Ovary (tissue), 9 donors: ENCODE data around the gene SULF2. TPM values are rescaled to one million over a fixed set of nuclear protein-coding genes. Genes with fewer than 3 reads are reported as not detected.

Experiments
- DNase-seq, 5 donors: peaks; one replicate each; pipeline ENCODE4 v3.0.0-alpha.2; 2019 to 2020
- H3K27ac ChIP-seq, 2 donors: fragments of 200-600 bp; one replicate each; pipeline versions ENCODE4 v1.5.1 to v1.8.0; 2019 to 2022
- H3K27me3 ChIP-seq: fragments of 200-600 bp; one replicate; pipeline ENCODE4 v1.8.0; 2022
- H3K36me3 ChIP-seq: fragments of 200-600 bp; sonication (generic); one replicate; pipeline ENCODE4 v1.5.1; 2019
- H3K4me1 ChIP-seq: one replicate; pipeline ENCODE4 v1.8.1; 2013; ENCODE audit warnings: mild to moderate bottlenecking, moderate library complexity; ENCODE audit not compliant: insufficient read depth
- H3K4me3 ChIP-seq: fragments of 200-600 bp; sonication (generic); one replicate; pipeline ENCODE4 v1.5.1; 2017
- H3K9me3 ChIP-seq, 2 donors: fragments of 200-600 bp in 1 of 2; sonication (generic) in 1 of 2; one replicate each; pipeline versions ENCODE4 v1.5.1 to v1.8.1; 2013 to 2019; ENCODE audit warnings: mild to moderate bottlenecking in 1 of 2, moderate library complexity in 1 of 2
- EP300 ChIP-seq: sonication (generic); formaldehyde crosslinking; IDR thresholded peaks from one replicate; pipeline ENCODE4 v1.6.1; 2017; ENCODE audit warnings: antibody characterized with exemption
- POLR2A ChIP-seq: fragments of 450-650 bp; IDR thresholded peaks from one replicate; pipeline ENCODE4 v1.6.1; 2017; ENCODE audit warnings: antibody characterized with exemption, mild to moderate bottlenecking, moderate library complexity
- WGBS, 3 donors: extraction: QIAGEN DNeasy Blood & Tissue Kit in 1 of 3; methylation state at CpG; one replicate each; pipeline versions ENCODE4 v1.1.5 to v1.1.7; 2013 to 2017; 5-methylcytosine and 5-hydroxymethylcytosine counted together
- intact Hi-C, 4 donors: fragments of 100-400 bp; cut with DNase I; formaldehyde crosslinking; loops; one replicate each; pipeline versions ENCODE4 v1.11.0 to v1.15.1; 2022 to 2023
- polyA plus RNA-seq, 2 donors: library from polyadenylated mRNA; stranded (reverse); fragments of 200-250 nt in 1 of 2; fragments of 350-450 nt in 1 of 2; fragmentation: Illumina TruSeq in 1 of 2; extraction: RNeasy Lipid Tissue Mini Kit (QIAGEN cat#74804) in 1 of 2; gene quantifications; one replicate each; pipeline ENCODE4 v1.2.3, GENCODE V29; 2013 to 2014
- total RNA-seq, 7 donors: library from RNA; depleted of rRNA in 2 of 7; stranded (reverse); fragments of >200 nt in 2 of 7; fragmentation: NEBNext Ultra II Directional in 3 of 7; extraction: Animal tissue kit (Norgen Biotek cat#: 25700) in 3 of 7; gene quantifications; one replicate each; pipeline versions ENCODE4 v1.1.0 to v1.2.4, GENCODE V29; 2016 to 2023
- TF ChIP-seq, protein P1 (sequence below), 3 donors: fragments of 450-650 bp in 2 of 3; fragments of 200-600 bp in 1 of 3; IDR thresholded peaks; one replicate each; pipeline versions ENCODE4 v1.5.1 to v1.8.0; 2016 to 2022; ENCODE audit warnings: antibody characterized with exemption in 3 of 3, mild to moderate bottlenecking in 1 of 3
- donor health status: DM: no; HTN: no; CAD: no; lungs with moderate emphysema.
- donor health status: DM: no; HTN: no; CAD: no.
- donor health status: Bipolar disorder and iron deficiency.
- donor health status: DM: yes; HTN: yes; CAD: no.
- donor health status: DM: no; HTN: no; CAD: no.
- donor health status: DM: yes; HTN: yes; CAD: no.

The SULF2 gene
- total and polyA plus RNA-seq, 9 donors = 128 to 423 (median 362) TPM

DNA sequence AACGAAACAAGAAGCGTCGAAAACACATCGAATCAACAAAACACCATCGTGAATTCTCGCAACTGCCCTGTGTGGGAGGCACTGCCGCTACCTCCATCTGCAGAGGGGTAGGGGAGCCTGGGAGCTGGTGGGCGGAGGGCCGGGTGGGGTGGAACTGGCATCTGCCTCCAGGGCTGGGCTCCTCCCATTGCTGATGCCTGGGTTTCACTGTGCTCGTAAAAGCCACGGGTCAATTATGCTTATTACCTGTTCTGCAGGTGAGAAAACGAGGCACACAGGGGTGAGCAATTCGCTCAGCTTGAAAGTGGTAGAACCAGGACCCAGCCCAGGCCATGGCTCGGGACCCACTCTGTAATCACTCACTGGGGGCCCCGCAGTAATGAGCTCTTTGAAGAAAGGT is 16.5 kb upstream of the SULF2 start:
- Histone ChIP-seq H3K9me3 (no peaks in the 10 kb centered on the region), H3K4me1 (no peaks in the 10 kb centered on the region), H3K36me3 (no peaks in the 10 kb centered on the region), H3K27ac (no peak overlapping the region), H3K27me3 (no peaks in the 10 kb centered on the region), H3K4me3 (no peak overlapping the region)
- no peak for DNase-seq
- TF ChIP-seq POLR2A = no peak
- TF ChIP-seq EP300 = no peak
- TF ChIP-seq, protein P1, sequence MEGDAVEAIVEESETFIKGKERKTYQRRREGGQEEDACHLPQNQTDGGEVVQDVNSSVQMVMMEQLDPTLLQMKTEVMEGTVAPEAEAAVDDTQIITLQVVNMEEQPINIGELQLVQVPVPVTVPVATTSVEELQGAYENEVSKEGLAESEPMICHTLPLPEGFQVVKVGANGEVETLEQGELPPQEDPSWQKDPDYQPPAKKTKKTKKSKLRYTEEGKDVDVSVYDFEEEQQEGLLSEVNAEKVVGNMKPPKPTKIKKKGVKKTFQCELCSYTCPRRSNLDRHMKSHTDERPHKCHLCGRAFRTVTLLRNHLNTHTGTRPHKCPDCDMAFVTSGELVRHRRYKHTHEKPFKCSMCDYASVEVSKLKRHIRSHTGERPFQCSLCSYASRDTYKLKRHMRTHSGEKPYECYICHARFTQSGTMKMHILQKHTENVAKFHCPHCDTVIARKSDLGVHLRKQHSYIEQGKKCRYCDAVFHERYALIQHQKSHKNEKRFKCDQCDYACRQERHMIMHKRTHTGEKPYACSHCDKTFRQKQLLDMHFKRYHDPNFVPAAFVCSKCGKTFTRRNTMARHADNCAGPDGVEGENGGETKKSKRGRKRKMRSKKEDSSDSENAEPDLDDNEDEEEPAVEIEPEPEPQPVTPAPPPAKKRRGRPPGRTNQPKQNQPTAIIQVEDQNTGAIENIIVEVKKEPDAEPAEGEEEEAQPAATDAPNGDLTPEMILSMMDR (IDR thresholded peaks at IDR 0.05) = no peak
- 50 to 68% (median 60%) methylated on average over 15 of the region's 15 CpGs for WGBS, 3 donors
- intact Hi-C loops = loop anchor here in 1 of 4 donors (5.0 kb wide), 1 partner anchor 811 kb away; no protein-coding TSS in a partner anchor

DNA sequence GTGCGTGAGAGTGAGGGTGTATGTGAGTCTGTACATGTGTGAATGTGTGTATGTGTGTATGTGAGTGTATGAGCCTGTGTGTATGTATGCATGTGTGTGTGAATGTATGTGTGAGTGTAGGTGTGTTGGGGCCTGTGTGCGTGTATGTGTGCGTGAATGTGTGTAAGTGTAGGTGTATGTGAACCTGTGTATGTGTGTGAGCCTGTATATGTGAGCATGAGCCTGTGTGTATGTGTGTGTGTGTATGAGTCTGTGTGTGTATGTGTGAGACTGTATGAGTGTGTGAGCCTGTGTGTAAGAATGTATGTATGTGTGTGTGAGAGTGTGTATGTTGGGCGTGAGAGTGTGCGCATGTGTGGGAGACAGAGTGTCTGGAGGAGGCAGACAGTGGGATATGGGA is 15.8 kb upstream of the SULF2 start:
- DNase-seq = peak in 1 of 5 donors; percentile 14
- WGBS, 3 donors = 87 to 96% (median 90%) methylated on average over 5 of the region's 5 CpGs
- no peaks in the 10 kb centered on the region for H3K36me3 ChIP-seq
- TF ChIP-seq POLR2A = no peak
- TF ChIP-seq EP300 = no peak
- TF ChIP-seq, protein P1 (IDR thresholded peaks at IDR 0.05) = no peak
- no peaks in the 10 kb centered on the region for H3K4me1 ChIP-seq
- H3K27ac ChIP-seq = no peak overlapping the region
- H3K9me3 ChIP-seq = no peaks in the 10 kb centered on the region
- no peak overlapping the region for H3K4me3 ChIP-seq
- intact Hi-C loops = loop anchor here in 1 of 4 donors (5.0 kb wide), 1 partner anchor 811 kb away; no protein-coding TSS in a partner anchor
- no peaks in the 10 kb centered on the region for H3K27me3 ChIP-seq

DNA sequence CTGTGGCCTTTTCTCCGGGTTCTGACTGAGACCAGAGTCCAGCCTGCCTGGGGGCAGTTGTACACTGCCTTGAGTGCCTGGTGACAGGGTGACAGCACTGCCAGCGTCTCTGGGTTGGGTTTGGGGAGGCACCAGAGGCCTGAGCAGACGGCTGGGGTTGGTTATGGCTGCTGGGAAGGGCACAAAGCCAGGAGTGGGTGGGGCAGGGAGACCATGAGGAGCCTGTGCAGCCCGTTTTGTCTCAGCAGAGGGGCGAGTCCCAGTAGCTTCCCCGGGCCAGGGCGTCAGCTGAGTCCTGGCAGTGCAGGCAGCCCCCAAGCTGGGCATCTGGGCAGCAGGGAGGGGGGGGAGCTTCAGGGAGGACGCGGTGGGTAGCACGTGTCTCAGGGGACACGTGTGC is 15.3 kb upstream of the SULF2 start:
- TF ChIP-seq, protein P1 (IDR thresholded peaks at IDR 0.05) = no peak
- no peak for TF ChIP-seq POLR2A
- no peak for TF ChIP-seq EP300
- intact Hi-C loops = loop anchor here in 1 of 4 donors (5.0 kb wide), 1 partner anchor 812 kb away; no protein-coding TSS in a partner anchor
- 66 to 70% (median 69%) methylated on average over 11 of the region's 11 CpGs for WGBS, 3 donors

DNA sequence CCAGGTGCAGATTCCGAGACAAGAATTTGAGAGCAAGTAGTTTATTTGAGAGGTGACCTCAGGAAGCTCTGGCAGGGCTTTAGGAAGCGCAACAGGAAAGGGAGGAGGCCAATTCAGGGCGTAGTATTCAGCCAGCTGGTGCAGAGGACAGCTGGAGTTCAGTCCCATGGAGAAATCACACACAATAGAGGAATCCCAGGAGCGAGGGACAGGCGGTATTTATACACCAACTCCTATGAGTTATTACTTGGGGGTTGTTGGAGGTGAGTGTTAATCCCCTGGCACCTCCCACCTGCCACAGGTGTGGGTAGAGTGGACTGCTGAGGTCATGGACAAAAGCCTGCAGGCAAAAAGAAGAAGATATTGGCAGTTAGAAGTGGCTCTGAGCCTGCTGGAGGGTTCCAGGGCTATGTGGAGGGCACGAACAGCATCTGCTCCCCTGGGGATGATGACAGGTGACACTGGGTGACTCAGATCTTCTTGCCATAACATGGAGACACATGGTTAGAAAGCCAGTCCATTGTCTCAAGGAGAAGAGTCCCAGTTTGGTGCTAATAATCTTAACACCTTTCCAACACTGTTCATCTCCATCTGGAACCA is 13.9 kb upstream of the SULF2 start:
- intact Hi-C loops = no loop called here
- Histone ChIP-seq H3K27ac (no peak overlapping the region), H3K4me1 (no peaks in the 10 kb centered on the region), H3K4me3 (no peak overlapping the region), H3K9me3 (no peaks in the 10 kb centered on the region), H3K27me3 (no peaks in the 10 kb centered on the region), H3K36me3 (no peaks in the 10 kb centered on the region)
- no peak for DNase-seq
- 61 to 71% (median 70%) methylated on average over 6 of the region's 6 CpGs for WGBS, 3 donors
- TF ChIP-seq EP300 = no peak
- no peak for TF ChIP-seq POLR2A
- TF ChIP-seq, protein P1 (IDR thresholded peaks at IDR 0.05) = no peak

More for the DNA sequence above, 15.3 kb upstream of the SULF2 start:
- H3K27me3 ChIP-seq = no peaks in the 10 kb centered on the region
- no peaks in the 10 kb centered on the region for H3K9me3 ChIP-seq
- H3K36me3 ChIP-seq = no peaks in the 10 kb centered on the region
- no peak overlapping the region for H3K4me3 ChIP-seq
- peak in 3 of 5 donors; percentile 34 to 61 (median 50) for DNase-seq
- no peaks in the 10 kb centered on the region for H3K4me1 ChIP-seq
- H3K27ac ChIP-seq = no peak overlapping the region
